Astrocyte (in vitro differentiated cells and primary cell): ENCODE results near the gene HES6. TPM values are rescaled to one million over a fixed set of nuclear protein-coding genes. Genes with fewer than 3 reads are reported as not detected.

Experiments used
- DNase-seq: peaks from one replicate; pipeline ENCODE4 v3.0.0-alpha.2; 2010; ENCODE audit warnings: low read depth
- FAIRE-seq: peaks from 2 replicates; lab custom pipeline; 2011; peaks lifted over from hg19 to GRCh38; lab: Jason Lieb, UNC
- H2AFZ ChIP-seq: 2 replicates; pipeline ENCODE4 v1.6.0; 2012; ENCODE audit warnings: low read depth, low read length, inconsistent platforms
- H3K27ac ChIP-seq: 2 replicates; pipeline ENCODE4 v1.5.1; 2011; ENCODE audit warnings: low read depth, low read length, inconsistent platforms
- H3K27me3 ChIP-seq: 2 replicates; pipeline ENCODE4 v1.6.0; 2011; ENCODE audit warnings: low read length, inconsistent platforms; ENCODE audit not compliant: insufficient read depth
- H3K36me3 ChIP-seq: 2 replicates; pipeline ENCODE4 v1.5.1; 2011; ENCODE audit warnings: low read length, inconsistent platforms; ENCODE audit not compliant: insufficient read depth
- H3K4me1 ChIP-seq: 2 replicates; pipeline ENCODE4 v1.5.1; 2011; ENCODE audit warnings: low read length, inconsistent platforms; ENCODE audit not compliant: insufficient read depth
- H3K4me2 ChIP-seq: 2 replicates; pipeline ENCODE4 v1.6.0; 2012; ENCODE audit warnings: low read length, inconsistent platforms
- H3K4me3 ChIP-seq: 2 replicates; pipeline ENCODE4 v1.5.1; 2011; ENCODE audit warnings: low read depth, mild to moderate bottlenecking, low read length, inconsistent platforms; ENCODE audit not compliant: insufficient read depth
- H3K79me2 ChIP-seq: 2 replicates; pipeline ENCODE4 v1.6.0; 2012; ENCODE audit warnings: mild to moderate bottlenecking, low read length, inconsistent platforms; ENCODE audit not compliant: insufficient read depth
- H3K9ac ChIP-seq: 2 replicates; pipeline ENCODE4 v1.6.0; 2012; ENCODE audit warnings: mild to moderate bottlenecking, low read length, inconsistent platforms
- H3K9me3 ChIP-seq: 2 replicates; pipeline ENCODE4 v1.5.1; 2012; ENCODE audit warnings: low read depth, mild to moderate bottlenecking, low read length, inconsistent platforms; ENCODE audit not compliant: insufficient read depth
- H4K20me1 ChIP-seq: 2 replicates; pipeline ENCODE4 v1.6.0; 2012; ENCODE audit warnings: low read length, inconsistent platforms; ENCODE audit not compliant: insufficient read depth
- H3K27ac Mint-ChIP-seq: one replicate; pipeline ENCODE4 v1.8.0; 2021; ENCODE audit warnings: mild to moderate bottlenecking, mixed read lengths; ENCODE audit not compliant: unreplicated experiment
- H3K27me3 Mint-ChIP-seq: one replicate; pipeline ENCODE4 v1.8.0; 2021; ENCODE audit warnings: low read depth, mixed read lengths; ENCODE audit not compliant: unreplicated experiment
- H3K36me3 Mint-ChIP-seq: one replicate; pipeline ENCODE4 v1.8.0; 2021; ENCODE audit warnings: low read depth, mixed read lengths; ENCODE audit not compliant: unreplicated experiment
- H3K4me1 Mint-ChIP-seq: one replicate; pipeline ENCODE4 v1.8.0; 2021; ENCODE audit warnings: low read depth, mixed read lengths; ENCODE audit not compliant: unreplicated experiment
- H3K4me3 Mint-ChIP-seq: one replicate; pipeline ENCODE4 v1.8.0; 2021; ENCODE audit warnings: mild to moderate bottlenecking, moderate library complexity, mixed read lengths; ENCODE audit not compliant: unreplicated experiment
- H3K9me3 Mint-ChIP-seq: one replicate; pipeline ENCODE4 v1.8.0; 2021; ENCODE audit warnings: mild to moderate bottlenecking, mixed read lengths; ENCODE audit not compliant: unreplicated experiment
- CTCF ChIP-seq: IDR thresholded peaks from 2 replicates; pipeline ENCODE4 v1.5.1; 2011; ENCODE audit warnings: low read depth, mild to moderate bottlenecking, inconsistent platforms, low read length, moderate library complexity; ENCODE audit not compliant: insufficient read depth
- EZH2 ChIP-seq: IDR thresholded peaks from 2 replicates; pipeline ENCODE4 v1.6.1; 2012; ENCODE audit warnings: mild to moderate bottlenecking, low read length, inconsistent platforms; ENCODE audit not compliant: insufficient read depth
- total RNA-seq: library from RNA; stranded (reverse); gene quantifications from 2 replicates; pipeline ENCODE4 v1.2.1, GENCODE V29; 2021

The HES6 gene
- total RNA-seq, 1 donor from 2014 or later = 3.0 TPM

DNA sequence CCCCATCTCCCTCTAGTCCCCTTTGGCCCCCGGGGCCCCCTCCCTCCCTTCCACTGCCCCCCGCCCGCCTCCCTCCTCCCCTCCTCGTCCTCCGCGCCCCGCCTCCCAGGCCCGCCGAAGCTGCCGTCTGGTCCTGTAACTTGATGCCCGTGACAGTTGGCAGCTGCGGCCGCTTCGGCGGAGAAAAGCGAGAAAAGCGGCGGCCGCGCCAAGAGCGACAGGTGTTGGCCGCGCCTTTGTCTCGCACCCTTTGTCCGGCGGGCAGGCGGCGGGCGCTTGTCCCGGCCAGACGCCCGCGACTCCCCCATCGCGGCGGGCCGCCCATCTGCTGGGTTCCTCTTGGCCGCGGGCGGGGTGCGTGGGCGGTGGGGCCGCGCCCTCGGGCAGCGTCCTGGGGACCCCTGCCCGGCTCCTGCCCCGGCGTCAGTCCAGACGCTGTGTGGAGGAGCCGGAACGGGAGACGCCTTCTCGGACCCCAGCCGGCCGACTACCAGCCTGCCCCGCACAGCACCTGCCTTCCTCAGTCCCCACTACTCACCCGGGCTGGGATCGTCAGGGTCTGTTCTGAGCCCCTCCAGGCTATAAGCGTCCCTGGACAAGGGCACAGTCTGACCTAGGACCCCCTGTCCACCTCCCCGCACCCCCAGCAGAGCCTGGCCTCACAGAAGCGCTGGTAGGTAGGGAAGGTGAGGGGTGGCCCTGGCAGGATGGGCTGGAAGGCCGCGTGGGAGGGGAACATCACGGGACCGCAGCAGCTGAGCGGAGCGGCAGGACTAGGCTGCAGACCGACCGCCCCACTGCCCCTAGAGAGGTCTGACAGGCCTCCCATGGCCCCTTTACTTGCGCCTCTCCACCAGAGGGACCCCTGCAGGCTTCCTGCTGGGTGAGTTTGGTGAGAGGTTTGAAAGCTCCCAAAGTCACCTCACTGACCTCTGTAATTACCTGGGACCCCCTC, 1.2 kb upstream of the HES6 start:
- H3K27me3 Mint-ChIP-seq = peaks cover 28% of the 10 kb centered on the region
- no peak overlapping the region for H3K27ac Mint-ChIP-seq
- H3K27me3 ChIP-seq = peaks cover 13% of the 10 kb centered on the region
- no peak for FAIRE-seq
- no peak overlapping the region for H3K4me3 Mint-ChIP-seq
- H3K79me2 ChIP-seq = no peaks in the 10 kb centered on the region
- H3K4me1 ChIP-seq = no peaks in the 10 kb centered on the region
- H3K36me3 Mint-ChIP-seq = peaks cover 5% of the 10 kb centered on the region
- peak; percentile 18 for DNase-seq
- no peaks in the 10 kb centered on the region for H4K20me1 ChIP-seq
- no peaks in the 10 kb centered on the region for H3K4me1 Mint-ChIP-seq
- H3K9me3 Mint-ChIP-seq = no peaks in the 10 kb centered on the region
- TF ChIP-seq CTCF (no peak), EZH2 (no peak)
- peaks cover 5% of the 10 kb centered on the region for H3K9me3 ChIP-seq
- no peak overlapping the region for H3K27ac ChIP-seq
- H2AFZ ChIP-seq = peak overlapping the region; percentile 18
- no peak overlapping the region for H3K9ac ChIP-seq
- peak overlapping the region; percentile 89 for H3K4me2 ChIP-seq
- no peak overlapping the region for H3K4me3 ChIP-seq
- H3K36me3 ChIP-seq = no peaks in the 10 kb centered on the region

DNA sequence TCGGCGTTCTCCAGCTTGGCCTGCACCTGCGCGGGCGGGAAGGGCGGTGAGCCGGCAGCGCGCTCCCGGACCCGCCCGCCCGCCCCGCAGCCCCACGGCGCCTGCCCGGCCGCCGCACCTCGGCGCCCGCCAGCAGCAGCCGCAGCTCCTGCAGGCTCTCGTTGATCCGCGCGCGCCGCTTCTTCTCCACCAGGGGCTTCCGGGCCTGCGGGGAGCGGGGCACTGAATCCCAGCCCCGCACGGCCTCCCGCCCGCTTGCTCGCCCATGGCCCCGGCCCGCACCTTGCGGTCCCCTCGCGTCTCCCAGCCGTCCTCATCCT, 335 bp downstream of the HES6 start:
- DNase-seq (no peak), FAIRE-seq (no peak)
- Histone ChIP-seq H3K9ac (no peak overlapping the region), H3K4me2 (peak overlapping the region; percentile 89), H3K27me3 (peaks cover 13% of the 10 kb centered on the region), H3K4me1 (no peaks in the 10 kb centered on the region), H3K4me3 (peak overlapping the region; percentile 46), H4K20me1 (no peaks in the 10 kb centered on the region), H3K79me2 (no peaks in the 10 kb centered on the region), H3K9me3 (peaks cover 5% of the 10 kb centered on the region), H3K27ac (no peak overlapping the region), H2AFZ (peak overlapping the region; percentile 77), H3K36me3 (no peaks in the 10 kb centered on the region)
- Mint-ChIP-seq H3K4me3 (no peak overlapping the region), H3K27ac (no peak overlapping the region), H3K27me3 (peaks cover 35% of the 10 kb centered on the region), H3K9me3 (peaks cover 4% of the 10 kb centered on the region), H3K36me3 (peaks cover 2% of the 10 kb centered on the region), H3K4me1 (peaks cover 8% of the 10 kb centered on the region)
- TF ChIP-seq CTCF = no peak
- no peak for TF ChIP-seq EZH2
